Esophagus muscularis mucosa (tissue), 4 donors: ENCODE measurements around the gene ZFC3H1. TPM values are rescaled to one million over a fixed set of nuclear protein-coding genes. Genes with fewer than 3 reads are reported as not detected.
A peak's percentile ranks its signal among the peaks of the same experiment; 100 is the strongest.

Experiments
- DNase-seq: peaks from one replicate; pipeline ENCODE4 v3.0.0-alpha.2; 2017; ENCODE audit errors: extremely low spot score
- H3K27ac ChIP-seq, 4 donors: fragments of 200-600 bp; sonication (generic); replicated peaks in 1 of 4; 1 replicate in 3 of 4; 2 replicates in 1 of 4; pipeline ENCODE4 v1.5.1; 2016 to 2019; ENCODE audit warnings: mild to moderate bottlenecking in 1 of 4
- H3K27me3 ChIP-seq, 4 donors: fragments of 200-600 bp; sonication (generic); one replicate each; pipeline versions ENCODE4 v1.5.1 to v1.6.0; 2016 to 2019
- H3K36me3 ChIP-seq, 4 donors: fragments of 200-600 bp; sonication (generic); one replicate each; pipeline ENCODE4 v1.5.1; 2016 to 2019
- H3K4me1 ChIP-seq, 4 donors: fragments of 200-600 bp; sonication (generic); one replicate each; pipeline ENCODE4 v1.5.1; 2016 to 2019
- H3K4me3 ChIP-seq, 4 donors: fragments of 200-600 bp; sonication (generic); 1 replicate in 2 of 4; 2 replicates in 2 of 4; pipeline ENCODE4 v1.5.1; 2016 to 2019; ENCODE audit warnings: mild to moderate bottlenecking in 4 of 4, moderate library complexity in 1 of 4
- H3K9me3 ChIP-seq, 4 donors: fragments of 200-600 bp; sonication (generic); 1 replicate in 3 of 4; 2 replicates in 1 of 4; pipeline ENCODE4 v1.5.1; 2016 to 2019
- EP300 ChIP-seq: sonication (generic); formaldehyde crosslinking; IDR thresholded peaks from one replicate; pipeline ENCODE4 v1.6.1; 2017; ENCODE audit warnings: antibody characterized with exemption
- POLR2A ChIP-seq: fragments of 450-650 bp; IDR thresholded peaks from one replicate; pipeline ENCODE4 v1.6.1; 2017; ENCODE audit warnings: antibody characterized with exemption, moderate library complexity, mild to moderate bottlenecking, low read depth
- POLR2AphosphoS5 ChIP-seq, 2 donors: sonication (generic); formaldehyde crosslinking; IDR thresholded peaks; one replicate each; pipeline ENCODE4 v1.6.1; 2017; ENCODE audit warnings: antibody characterized with exemption in 2 of 2
- WGBS: methylation state at CpG from one replicate; pipeline ENCODE4 v1.1.5; 2018; 5-methylcytosine and 5-hydroxymethylcytosine counted together
- intact Hi-C: fragments of 100-400 bp; cut with DNase I; formaldehyde crosslinking; loops from one replicate; pipeline ENCODE4 v1.15.1; 2023
- total RNA-seq, 4 donors: library from RNA; depleted of rRNA; stranded (reverse); fragments of >200 nt; gene quantifications; one replicate each; pipeline versions ENCODE4 v1.1.0 to v1.2.1, GENCODE V29; 2016
- TF ChIP-seq, protein P1 (sequence below), 3 experiments: fragments of 200-600 bp in 2 of 3; fragments of 450-650 bp in 1 of 3; sonication (generic) in 2 of 3; IDR thresholded peaks; one replicate each; pipeline ENCODE4 v1.5.1; 2017 to 2019; ENCODE audit warnings: antibody characterized with exemption in 3 of 3, mild to moderate bottlenecking in 2 of 3, moderate library complexity in 1 of 3

ZFC3H1 gene
- total RNA-seq, 4 donors from 2014 or later, result 19.4 to 44.0 (median 25.9) TPM

GRCh38 chr12:71682466-71682865 is 18.8 kb upstream of the ZFC3H1 start:
- H3K27me3 ChIP-seq, result no peaks in the 10 kb centered on the region
- H3K4me1 ChIP-seq, result peaks cover 7 to 15% (median 15%) of the 10 kb centered on the region in 4 donors
- TF ChIP-seq POLR2A, result no peak
- TF ChIP-seq, protein P1, sequence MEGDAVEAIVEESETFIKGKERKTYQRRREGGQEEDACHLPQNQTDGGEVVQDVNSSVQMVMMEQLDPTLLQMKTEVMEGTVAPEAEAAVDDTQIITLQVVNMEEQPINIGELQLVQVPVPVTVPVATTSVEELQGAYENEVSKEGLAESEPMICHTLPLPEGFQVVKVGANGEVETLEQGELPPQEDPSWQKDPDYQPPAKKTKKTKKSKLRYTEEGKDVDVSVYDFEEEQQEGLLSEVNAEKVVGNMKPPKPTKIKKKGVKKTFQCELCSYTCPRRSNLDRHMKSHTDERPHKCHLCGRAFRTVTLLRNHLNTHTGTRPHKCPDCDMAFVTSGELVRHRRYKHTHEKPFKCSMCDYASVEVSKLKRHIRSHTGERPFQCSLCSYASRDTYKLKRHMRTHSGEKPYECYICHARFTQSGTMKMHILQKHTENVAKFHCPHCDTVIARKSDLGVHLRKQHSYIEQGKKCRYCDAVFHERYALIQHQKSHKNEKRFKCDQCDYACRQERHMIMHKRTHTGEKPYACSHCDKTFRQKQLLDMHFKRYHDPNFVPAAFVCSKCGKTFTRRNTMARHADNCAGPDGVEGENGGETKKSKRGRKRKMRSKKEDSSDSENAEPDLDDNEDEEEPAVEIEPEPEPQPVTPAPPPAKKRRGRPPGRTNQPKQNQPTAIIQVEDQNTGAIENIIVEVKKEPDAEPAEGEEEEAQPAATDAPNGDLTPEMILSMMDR (IDR thresholded peaks at IDR 0.05), result no peak
- intact Hi-C loops, result no loop called here
- H3K27ac ChIP-seq, result no peak overlapping the region
- 94% methylated on average over 1 of the region's 1 CpG for WGBS
- H3K9me3 ChIP-seq, result no peaks in the 10 kb centered on the region
- no peak for DNase-seq
- no peak overlapping the region for H3K4me3 ChIP-seq
- H3K36me3 ChIP-seq, result no peaks in the 10 kb centered on the region

DNA sequence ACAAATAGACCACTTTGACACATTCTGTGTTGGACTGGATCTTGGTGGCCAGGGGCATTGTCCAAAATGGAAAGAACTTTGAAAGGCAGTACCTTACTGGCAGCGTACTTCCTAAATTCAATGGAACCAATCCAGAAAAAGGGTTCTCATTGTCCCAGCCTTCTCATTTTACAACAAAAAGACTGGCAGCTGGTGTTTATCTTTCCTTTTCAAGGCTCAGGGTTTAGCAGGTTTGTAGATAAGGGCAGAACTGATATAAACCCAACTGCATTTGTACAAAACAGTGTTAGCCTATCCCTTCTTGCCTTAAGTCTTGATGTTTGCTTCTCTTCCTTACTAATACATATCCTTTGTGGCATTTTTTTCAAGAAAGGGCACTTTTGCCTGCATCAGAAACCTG is 8.2 kb upstream of the ZFC3H1 start:
- Histone ChIP-seq H3K27me3 (no peaks in the 10 kb centered on the region), H3K27ac (no peak overlapping the region), H3K9me3 (no peaks in the 10 kb centered on the region), H3K4me1 (no peaks in the 10 kb centered on the region), H3K4me3 (no peak overlapping the region), H3K36me3 (peaks cover 0 to 4% (median under 1%) of the 10 kb centered on the region in 4 donors)
- no peak for DNase-seq
- 71% methylated on average over 1 of the region's 1 CpG for whole genome bisulfite sequencing
- intact Hi-C loops, result no loop called here
- TF ChIP-seq POLR2AphosphoS5 (IDR thresholded peaks at IDR 0.05) (no peak), POLR2A (no peak), EP300 (no peak)
- TF ChIP-seq, protein P1 (IDR thresholded peaks at IDR 0.05), result no peak

DNA sequence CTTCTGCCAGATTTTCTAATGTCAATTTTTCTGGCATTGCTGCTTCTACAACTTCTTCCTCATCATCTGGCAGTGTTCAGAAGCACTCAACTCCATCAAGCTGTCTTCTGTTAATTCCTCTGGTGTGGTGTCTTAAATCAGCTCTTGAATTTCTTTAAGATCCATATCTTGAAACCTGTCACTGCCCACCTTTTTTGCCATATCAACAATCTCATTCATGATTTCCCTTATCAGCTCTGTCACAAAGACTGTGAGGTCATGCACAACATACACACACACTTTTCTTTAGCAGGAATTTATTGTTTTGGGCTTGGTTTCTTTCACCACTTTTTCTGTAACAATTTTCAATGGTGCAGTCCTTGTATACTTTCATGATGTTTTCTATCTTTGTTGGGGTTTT is 7.7 kb upstream of the ZFC3H1 start:
- TF ChIP-seq, protein P1 (IDR thresholded peaks at IDR 0.05), result no peak
- no peak for TF ChIP-seq POLR2AphosphoS5 (IDR thresholded peaks at IDR 0.05)
- no peak for TF ChIP-seq POLR2A
- TF ChIP-seq EP300, result no peak
- no peak for DNase-seq
- no peaks in the 10 kb centered on the region for H3K36me3 ChIP-seq
- no peaks in the 10 kb centered on the region for H3K4me1 ChIP-seq
- H3K27me3 ChIP-seq, result no peaks in the 10 kb centered on the region
- intact Hi-C loops, result no loop called here
- H3K9me3 ChIP-seq, result no peaks in the 10 kb centered on the region
- H3K4me3 ChIP-seq, result no peak overlapping the region
- H3K27ac ChIP-seq, result no peak overlapping the region

- DNase-seq, result no peak
- Histone ChIP-seq H3K4me3 (no peak overlapping the region), H3K36me3 (no peaks in the 10 kb centered on the region), H3K27ac (no peak overlapping the region), H3K4me1 (peaks cover 14 to 32% (median 21%) of the 10 kb centered on the region in 4 donors), H3K27me3 (no peaks in the 10 kb centered on the region), H3K9me3 (no peaks in the 10 kb centered on the region)
- TF ChIP-seq, protein P1 (IDR thresholded peaks at IDR 0.05), result no peak
- TF ChIP-seq EP300 (no peak), POLR2A (no peak), POLR2AphosphoS5 (IDR thresholded peaks at IDR 0.05) (no peak)
- intact Hi-C loops, result loop anchor here (10.0 kb wide), 1 partner anchor 89 kb away; the partner anchor contains the start of gene RAB21
- WGBS, result 94% methylated on average over 5 of the region's 5 CpGs
Measured at GRCh38 chr12:71666259-71666658, 2.6 kb upstream of the ZFC3H1 start.

GRCh38 chr12:71665090-71665463 is 1.4 kb upstream of the ZFC3H1 start:
- Histone ChIP-seq H3K4me1 (peaks cover 22 to 44% (median 33%) of the 10 kb centered on the region in 4 donors), H3K27me3 (no peaks in the 10 kb centered on the region), H3K4me3 (peak overlapping the region; percentile 77 to 87 (median 82)), H3K9me3 (no peaks in the 10 kb centered on the region), H3K27ac (peak overlapping the region; percentile 94 to 96 (median 95)), H3K36me3 (peaks cover 0 to 2% (median under 1%) of the 10 kb centered on the region in 4 donors)
- WGBS, result 18% methylated on average over 4 of the region's 4 CpGs
- TF ChIP-seq EP300 (no peak), POLR2A (no peak), POLR2AphosphoS5 (IDR thresholded peaks at IDR 0.05) (no peak)
- TF ChIP-seq, protein P1 (IDR thresholded peaks at IDR 0.05), result no peak
- no peak for DNase-seq
- intact Hi-C loops, result loop anchor here (2.0 to 10.0 kb wide), 2 partner anchors 20 to 90 kb away; partner anchors contain the start of gene RAB21
